AG04450 (cell line): ENCODE measurements around the gene HOXB6. TPM values are rescaled to one million over a fixed set of nuclear protein-coding genes. Genes with fewer than 3 reads are reported as not detected.

Experiments
- CTCF ChIA-PET: fragments of 300-600, 350-600 bp; formaldehyde crosslinking; extraction: SDS; loops from one replicate; lab custom pipeline; 2022; ENCODE audit warnings: antibody characterized with exemption, inconsistent platforms; lab: Charles Lee
- POLR2A ChIA-PET: fragments of 350-600 bp; formaldehyde crosslinking; extraction: SDS; loops from one replicate; lab custom pipeline; 2021; ENCODE audit warnings: antibody characterized with exemption, inconsistent platforms; lab: Yijun Ruan, JAX
- DNase-seq: peaks from one replicate; pipeline ENCODE4 v3.0.0-alpha.2; 2011; ENCODE audit warnings: low read depth, low spot score
- H3K27ac ChIP-seq: one replicate; pipeline ENCODE4 v1.5.1; 2012; ENCODE audit warnings: low read depth, low read length, control low read depth
- H3K27me3 ChIP-seq: one replicate; pipeline ENCODE4 v1.6.0; 2012; ENCODE audit warnings: low read length; ENCODE audit not compliant: control insufficient read depth, insufficient read depth
- H3K4me3 ChIP-seq: 2 replicates; pipeline ENCODE4 v1.5.1; 2011; ENCODE audit warnings: mild to moderate bottlenecking, low read depth, low read length, control low read depth
- H3K9me3 ChIP-seq: 2 replicates; pipeline ENCODE4 v1.5.1; 2012; ENCODE audit warnings: low read length; ENCODE audit not compliant: control insufficient read depth, insufficient read depth
- polyA plus RNA-seq: library from polyadenylated mRNA; depleted of rRNA; stranded (reverse); fragments of >200 nt; gene quantifications from 2 replicates; pipeline ENCODE4 v1.2.3, GENCODE V29; 2011
- TF ChIP-seq, protein P1 (sequence below): IDR thresholded peaks from 2 replicates; pipeline ENCODE4 v1.5.1; 2011; ENCODE audit warnings: low read depth, low read length, control low read depth, inconsistent platforms

The HOXB6 gene
- polyA plus RNA-seq, 1 experiment: 15.4 TPM

DNA sequence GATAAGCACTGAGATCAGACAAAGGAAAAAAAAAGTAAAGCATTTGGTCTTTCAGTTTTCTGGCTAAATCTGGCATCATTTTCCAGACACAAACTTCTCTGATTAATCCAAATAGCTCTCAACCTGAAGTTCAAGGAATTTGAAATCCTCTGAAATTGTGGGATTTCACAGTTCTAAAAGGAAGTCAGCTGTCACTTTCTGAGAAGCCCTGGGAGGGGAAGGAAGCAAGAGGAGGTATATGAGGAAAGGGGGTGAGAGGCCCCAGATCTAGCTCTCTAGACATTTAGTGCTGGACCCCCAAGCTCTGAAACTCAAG is 38.9 kb upstream of the HOXB6 start:
- Histone ChIP-seq H3K27ac (no peak overlapping the region), H3K4me3 (no peak overlapping the region), H3K27me3 (peaks cover 95% of the 10 kb centered on the region), H3K9me3 (peaks cover 15% of the 10 kb centered on the region; the same call in 1 of the 2 replicates)
- no peak for DNase-seq
- TF ChIP-seq, protein P1, sequence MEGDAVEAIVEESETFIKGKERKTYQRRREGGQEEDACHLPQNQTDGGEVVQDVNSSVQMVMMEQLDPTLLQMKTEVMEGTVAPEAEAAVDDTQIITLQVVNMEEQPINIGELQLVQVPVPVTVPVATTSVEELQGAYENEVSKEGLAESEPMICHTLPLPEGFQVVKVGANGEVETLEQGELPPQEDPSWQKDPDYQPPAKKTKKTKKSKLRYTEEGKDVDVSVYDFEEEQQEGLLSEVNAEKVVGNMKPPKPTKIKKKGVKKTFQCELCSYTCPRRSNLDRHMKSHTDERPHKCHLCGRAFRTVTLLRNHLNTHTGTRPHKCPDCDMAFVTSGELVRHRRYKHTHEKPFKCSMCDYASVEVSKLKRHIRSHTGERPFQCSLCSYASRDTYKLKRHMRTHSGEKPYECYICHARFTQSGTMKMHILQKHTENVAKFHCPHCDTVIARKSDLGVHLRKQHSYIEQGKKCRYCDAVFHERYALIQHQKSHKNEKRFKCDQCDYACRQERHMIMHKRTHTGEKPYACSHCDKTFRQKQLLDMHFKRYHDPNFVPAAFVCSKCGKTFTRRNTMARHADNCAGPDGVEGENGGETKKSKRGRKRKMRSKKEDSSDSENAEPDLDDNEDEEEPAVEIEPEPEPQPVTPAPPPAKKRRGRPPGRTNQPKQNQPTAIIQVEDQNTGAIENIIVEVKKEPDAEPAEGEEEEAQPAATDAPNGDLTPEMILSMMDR: no peak
- ChIA-PET CTCF (no interaction called here), POLR2A (no interaction called here)

DNA sequence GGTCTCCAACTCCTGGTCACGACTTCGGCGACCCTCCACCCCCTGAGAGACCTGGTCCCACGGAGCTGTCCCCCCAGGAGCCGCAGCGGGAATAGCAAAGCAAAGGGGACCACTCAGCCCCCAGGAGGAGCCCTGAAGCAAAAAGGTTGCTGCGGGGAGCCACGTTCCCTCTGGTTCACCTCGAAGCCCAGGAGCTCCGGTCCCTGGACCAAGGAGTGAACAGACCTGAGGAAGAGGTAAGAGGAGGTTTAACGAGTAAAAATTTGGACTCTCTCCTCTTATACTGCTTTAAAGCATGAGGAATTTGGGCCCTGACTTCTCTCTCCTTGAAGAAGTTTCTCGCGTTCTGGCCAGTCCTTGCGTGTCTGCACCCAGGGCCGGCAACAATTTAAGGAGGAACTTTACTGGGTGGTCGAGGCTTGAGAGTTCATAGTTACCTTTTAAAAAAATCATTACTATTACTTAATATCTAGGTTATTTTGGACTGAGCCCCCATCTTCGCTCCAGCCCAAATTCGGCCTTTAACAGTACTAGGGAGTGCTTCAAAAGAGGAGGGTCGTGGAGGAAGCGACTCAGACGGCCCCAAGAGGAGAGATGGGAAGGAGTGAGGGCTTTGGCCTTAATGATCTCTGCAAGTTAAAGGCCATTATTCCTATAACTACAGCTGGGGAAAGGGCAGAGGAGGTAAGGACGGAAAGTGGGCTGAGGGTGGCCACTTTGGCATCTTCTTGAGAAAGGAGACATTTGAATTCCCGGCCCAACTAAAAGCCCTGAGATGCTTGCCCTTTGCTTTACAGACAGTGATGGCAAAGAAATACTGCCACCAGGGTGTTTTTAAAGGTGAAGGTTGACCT is 38.3 kb upstream of the HOXB6 start:
- no peak overlapping the region for H3K4me3 ChIP-seq
- CTCF ChIA-PET: no interaction called here
- TF ChIP-seq, protein P1: no peak
- peaks cover 15% of the 10 kb centered on the region; the same call in 1 of the 2 replicates for H3K9me3 ChIP-seq
- DNase-seq: no peak
- H3K27me3 ChIP-seq: peaks cover 94% of the 10 kb centered on the region
- H3K27ac ChIP-seq: no peak overlapping the region
- POLR2A ChIA-PET: no interaction called here

DNA sequence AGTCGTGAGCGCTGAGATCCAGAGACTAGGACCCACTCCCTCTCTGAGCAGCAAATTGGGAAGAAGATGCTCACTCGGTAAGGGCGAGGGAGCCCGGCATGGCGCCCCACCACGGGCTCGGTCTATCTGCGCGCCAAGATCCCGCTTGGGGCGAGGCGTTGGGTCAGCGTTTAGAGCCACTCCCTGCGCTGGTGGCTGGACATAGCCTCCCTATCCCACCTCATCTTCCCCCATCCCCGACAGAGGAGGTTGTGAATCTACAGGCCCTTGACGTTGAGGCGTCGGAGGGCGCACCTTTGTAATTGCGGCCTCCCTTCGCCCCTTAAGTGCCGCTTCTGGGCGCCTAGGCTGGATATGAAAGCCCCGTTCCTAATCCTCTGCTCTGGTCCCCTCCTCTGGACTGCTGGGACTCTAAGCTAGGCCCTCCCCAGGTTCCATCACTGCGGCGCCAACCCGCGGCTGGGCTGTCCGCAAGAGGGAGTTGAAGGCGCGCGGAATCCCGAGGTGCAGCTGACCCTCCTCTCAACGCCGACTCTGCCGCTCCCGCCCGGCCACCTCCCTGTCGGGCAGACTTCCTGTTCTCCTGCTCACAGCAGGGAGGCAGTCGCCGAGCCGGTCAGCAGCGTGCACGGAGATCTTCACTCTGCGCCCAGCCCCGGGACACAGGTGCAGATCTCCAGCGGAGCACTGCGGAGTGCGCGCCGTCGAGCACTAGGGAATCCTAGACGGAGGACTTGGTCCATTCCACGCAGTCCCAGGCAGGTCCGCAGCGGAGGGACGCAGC is 37.5 kb upstream of the HOXB6 start:
- peaks cover 15% of the 10 kb centered on the region; the same call in 1 of the 2 replicates for H3K9me3 ChIP-seq
- POLR2A ChIA-PET: no interaction called here
- CTCF ChIA-PET: no interaction called here
- TF ChIP-seq, protein P1: no peak
- no peak overlapping the region for H3K4me3 ChIP-seq
- H3K27me3 ChIP-seq: peaks cover 94% of the 10 kb centered on the region
- DNase-seq: no peak
- no peak overlapping the region for H3K27ac ChIP-seq

DNA sequence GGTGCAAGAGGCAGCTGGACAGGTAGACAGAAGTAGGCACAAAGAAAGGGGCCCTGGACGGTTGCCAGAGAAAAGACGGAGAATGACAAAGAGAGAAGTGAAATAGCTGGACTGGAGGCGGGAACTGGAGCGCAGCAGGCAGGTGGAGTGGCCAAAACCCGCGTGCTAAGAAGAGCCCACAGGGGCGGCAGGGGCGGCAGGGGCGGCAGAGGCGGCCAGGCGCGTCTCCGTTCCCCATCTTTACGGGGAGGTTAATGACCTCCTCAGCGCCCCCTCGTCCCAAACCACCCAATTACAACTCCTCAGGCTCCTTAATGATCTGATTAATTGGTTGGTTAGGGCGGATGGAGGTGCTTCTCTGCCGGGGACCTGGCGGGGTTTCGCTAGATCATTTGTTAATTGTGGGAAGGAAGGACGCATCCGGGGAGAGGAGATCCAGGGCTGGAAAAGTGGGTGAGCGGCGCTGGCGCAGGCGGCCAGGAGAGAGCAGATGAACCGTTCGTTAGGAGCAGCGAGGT is 36.8 kb upstream of the HOXB6 start:
- POLR2A ChIA-PET: no interaction called here
- Histone ChIP-seq H3K27me3 (peaks cover 99% of the 10 kb centered on the region), H3K4me3 (no peak overlapping the region), H3K9me3 (peaks cover 15% of the 10 kb centered on the region; the same call in 1 of the 2 replicates), H3K27ac (no peak overlapping the region)
- CTCF ChIA-PET: no interaction called here
- DNase-seq: no peak
- TF ChIP-seq, protein P1: no peak
